ENCODE data around the gene KIAA1217. TPM values are rescaled to one million over a fixed set of nuclear protein-coding genes. Genes with fewer than 3 reads are reported as not detected.

KIAA1217 gene
- total RNA-seq, 1 experiment from 2014 or later: 7.8 TPM

- no peaks in the 10 kb centered on the region for H4K20me1 ChIP-seq (ENCODE audit: insufficient read depth)
- ChIA-PET POLR2A (interaction anchor here (0.7 kb wide), 1 partner anchor 1833 kb away, joined by 3 read pairs; no protein-coding TSS in a partner anchor), CTCF (no interaction called here), RAD21 (ENCODE audit: low non-redundant PET in 1 of 2, low total read pairs in 2 of 2, uncharacterized antibody in 2 of 2, unreplicated experiment in 2 of 2) (no interaction called here)
- H3K9me3 ChIP-seq (ENCODE audit: control insufficient read depth in 1 of 2, insufficient read depth in 1 of 2, low read depth in 1 of 2, low read length in 2 of 2): no peaks in the 10 kb centered on the region
- H3K79me2 ChIP-seq (ENCODE audit: insufficient read depth, low read length): no peaks in the 10 kb centered on the region
- intact Hi-C loops (cut with micrococcal nuclease): no loop called here
- no peak overlapping the region for H3K4me2 ChIP-seq (ENCODE audit: low read length)
- H3K4me3 ChIP-seq (replicated peaks in 1 of 2; ENCODE audit: low read depth in 1 of 2, low read length in 2 of 2): no peak overlapping the region
- ATAC-seq (no peak), DNase-seq (ENCODE audit: low read depth, low spot score) (no peak)
- H3K9me2 ChIP-seq (ENCODE audit: insufficient read depth): no peaks in the 10 kb centered on the region
- no peak overlapping the region for H3K27ac ChIP-seq (ENCODE audit: low read depth, low read length)
- H2AFZ ChIP-seq (ENCODE audit: low read depth, low read length, poor library complexity, severe bottlenecking): no peak overlapping the region
- BruUV-seq (replicated peaks): no TSS peak
- H3K27me3 ChIP-seq (ENCODE audit: insufficient read depth, low read length): peaks cover 4% of the 10 kb centered on the region; the same call in 1 of the 2 replicates
- H3K9ac ChIP-seq (ENCODE audit: low read length): no peak overlapping the region
- H3K4me1 ChIP-seq (ENCODE audit: control insufficient read depth in 1 of 2, insufficient read depth in 2 of 2, low read length in 2 of 2): peaks cover 0 to 4% of the 10 kb centered on the region in 2 experiments; a peak in 1 of 4 replicates
- H3K36me3 ChIP-seq (ENCODE audit: control insufficient read depth in 1 of 2, insufficient read depth in 2 of 2, low read length in 2 of 2): no peaks in the 10 kb centered on the region
- no peak for TF ChIP-seq JUND (IDR thresholded peaks at IDR 0.05)
- TF ChIP-seq SIN3A (IDR thresholded peaks at IDR 0.05; ENCODE audit: low read depth): no peak
- TF ChIP-seq ZNF274 (IDR thresholded peaks at IDR 0.05; ENCODE audit: low read depth, low read length): no peak
- no peak for TF ChIP-seq ZBTB33 (IDR thresholded peaks at IDR 0.05; ENCODE audit: extremely low read depth, insufficient replicate concordance, low read length)
- no peak for TF ChIP-seq EZH2phosphoT487 (IDR thresholded peaks at IDR 0.05; ENCODE audit: borderline replicate concordance)
- no peak for TF ChIP-seq ATF3 (IDR thresholded peaks at IDR 0.05)
Observed at GRCh38 chr10:24433705-24434104, 224.8 kb downstream of the KIAA1217 start.

GRCh38 chr10:24434961-24435360 lies 226.0 kb downstream of the KIAA1217 start:
- DNase-seq (ENCODE audit: low read depth, low spot score) (no peak), ATAC-seq (no peak)
- BruUV-seq (replicated peaks): no TSS peak
- H3K4me1 ChIP-seq (ENCODE audit: control insufficient read depth in 1 of 2, insufficient read depth in 2 of 2, low read length in 2 of 2): peaks cover 0 to 4% of the 10 kb centered on the region in 2 experiments; a peak in 1 of 4 replicates
- no peak overlapping the region for H2AFZ ChIP-seq (ENCODE audit: low read depth, low read length, poor library complexity, severe bottlenecking)
- H3K4me3 ChIP-seq (replicated peaks in 1 of 2; ENCODE audit: low read depth in 1 of 2, low read length in 2 of 2): no peak overlapping the region
- ChIA-PET POLR2A (no interaction called here), RAD21 (ENCODE audit: low non-redundant PET in 1 of 2, low total read pairs in 2 of 2, uncharacterized antibody in 2 of 2, unreplicated experiment in 2 of 2) (no interaction called here), CTCF (no interaction called here)
- H4K20me1 ChIP-seq (ENCODE audit: insufficient read depth): no peaks in the 10 kb centered on the region
- intact Hi-C loops (cut with micrococcal nuclease): no loop called here
- H3K9me3 ChIP-seq (ENCODE audit: control insufficient read depth in 1 of 2, insufficient read depth in 1 of 2, low read depth in 1 of 2, low read length in 2 of 2): no peaks in the 10 kb centered on the region
- no peaks in the 10 kb centered on the region for H3K36me3 ChIP-seq (ENCODE audit: control insufficient read depth in 1 of 2, insufficient read depth in 2 of 2, low read length in 2 of 2)
- H3K4me2 ChIP-seq (ENCODE audit: low read length): no peak overlapping the region
- no peaks in the 10 kb centered on the region for H3K9me2 ChIP-seq (ENCODE audit: insufficient read depth)
- no peaks in the 10 kb centered on the region for H3K79me2 ChIP-seq (ENCODE audit: insufficient read depth, low read length)
- H3K27ac ChIP-seq (ENCODE audit: low read depth, low read length): no peak overlapping the region
- H3K9ac ChIP-seq (ENCODE audit: low read length): no peak overlapping the region
- H3K27me3 ChIP-seq (ENCODE audit: insufficient read depth, low read length): peaks cover 4% of the 10 kb centered on the region; the same call in 1 of the 2 replicates
- TF ChIP-seq ATF3 (IDR thresholded peaks at IDR 0.05): no peak
- TF ChIP-seq SP1 (IDR thresholded peaks at IDR 0.05; ENCODE audit: low read depth): no peak
- TF ChIP-seq EZH2phosphoT487 (IDR thresholded peaks at IDR 0.05; ENCODE audit: borderline replicate concordance): no peak
- TF ChIP-seq ZNF274 (IDR thresholded peaks at IDR 0.05; ENCODE audit: low read depth, low read length): no peak
- no peak for TF ChIP-seq SRF (IDR thresholded peaks at IDR 0.05; ENCODE audit: low read depth)
- TF ChIP-seq RAD21 (IDR thresholded peaks at IDR 0.05; ENCODE audit: low read depth): no peak
- TF ChIP-seq SIN3A (IDR thresholded peaks at IDR 0.05; ENCODE audit: low read depth): no peak
- TF ChIP-seq FOSL1 (IDR thresholded peaks at IDR 0.05; ENCODE audit: low read depth): no peak
- TF ChIP-seq EGR1 (IDR thresholded peaks at IDR 0.05; ENCODE audit: low read depth): no peak
- TF ChIP-seq REST (IDR thresholded peaks at IDR 0.05; ENCODE audit: low read depth): no peak
- TF ChIP-seq CEBPB (IDR thresholded peaks at IDR 0.05; ENCODE audit: low read depth): no peak
